ENCODE results near the gene BRINP3.

BRINP3 gene

GRCh38 chr1:190452272-190452848 is 25.3 kb downstream of the BRINP3 start:
- Histone ChIP-seq H3K4me3 (ENCODE audit: low read depth, low read length) (no peak overlapping the region), H3K27me3 (replicated peaks) (no peaks in the 10 kb centered on the region), H3K36me3 (replicated peaks) (no peaks in the 10 kb centered on the region), H3K27ac (no peak overlapping the region)
- DNase-seq = no peak
- in situ Hi-C loops (cut with HindIII; ENCODE audit: low pct_ligation_motif_present, low sequenced_read_pairs) = no loop called here
- no peak for TF ChIP-seq CTCF (IDR thresholded peaks at IDR 0.05; ENCODE audit: low read depth, low read length, missing control alignments)

- Histone ChIP-seq H3K36me3 (replicated peaks) (no peaks in the 10 kb centered on the region), H3K27me3 (replicated peaks) (no peaks in the 10 kb centered on the region), H3K27ac (no peak overlapping the region), H3K4me3 (ENCODE audit: low read depth, low read length) (no peak overlapping the region)
- in situ Hi-C loops (cut with HindIII; ENCODE audit: low pct_ligation_motif_present, low sequenced_read_pairs) = no loop called here
- no peak for DNase-seq
- no peak for TF ChIP-seq CTCF (IDR thresholded peaks at IDR 0.05; ENCODE audit: low read depth, low read length, missing control alignments)
Measured at GRCh38 chr1:190444464-190444863, 33.2 kb downstream of the BRINP3 start.

GRCh38 chr1:190439447-190439846 is 38.2 kb downstream of the BRINP3 start:
- in situ Hi-C loops (cut with HindIII; ENCODE audit: low pct_ligation_motif_present, low sequenced_read_pairs) = no loop called here
- TF ChIP-seq CTCF (IDR thresholded peaks at IDR 0.05; ENCODE audit: low read depth, low read length, missing control alignments) = no peak
- no peak for DNase-seq

DNA sequence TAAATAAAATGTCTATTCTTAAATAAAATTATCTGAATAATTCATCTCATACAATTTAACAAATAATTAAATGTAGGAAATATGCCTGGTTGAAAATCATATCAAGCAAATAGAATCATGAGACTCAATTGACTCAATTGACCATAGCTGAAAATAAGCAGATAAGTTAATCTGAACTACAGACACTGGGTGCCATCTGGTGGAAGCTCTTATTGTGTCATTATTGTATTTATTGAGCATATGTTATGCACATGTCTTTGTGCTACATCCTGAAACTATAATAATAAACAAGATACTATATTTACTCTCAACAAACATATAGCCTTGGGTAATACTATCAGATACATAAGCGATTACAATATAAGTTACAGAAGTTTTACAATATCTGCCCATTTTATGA is 41.0 kb downstream of the BRINP3 start:
- TF ChIP-seq CTCF (IDR thresholded peaks at IDR 0.05; ENCODE audit: low read depth, low read length, missing control alignments) = peak; percentile 28
- H3K27ac ChIP-seq = no peak overlapping the region
- no peaks in the 10 kb centered on the region for H3K36me3 ChIP-seq (replicated peaks)
- peak; percentile 3 for DNase-seq
- in situ Hi-C loops (cut with HindIII; ENCODE audit: low pct_ligation_motif_present, low sequenced_read_pairs) = no loop called here
- no peak overlapping the region for H3K4me3 ChIP-seq (ENCODE audit: low read depth, low read length)
- H3K27me3 ChIP-seq (replicated peaks) = no peaks in the 10 kb centered on the region

More at GRCh38 chr1:190439447-190439846, 38.2 kb downstream of the BRINP3 start:
- Histone ChIP-seq H3K27me3 (replicated peaks) (no peaks in the 10 kb centered on the region), H3K27ac (no peak overlapping the region), H3K4me3 (ENCODE audit: low read depth, low read length) (no peak overlapping the region), H3K36me3 (replicated peaks) (no peaks in the 10 kb centered on the region)

- Histone ChIP-seq H3K36me3 (replicated peaks) (no peaks in the 10 kb centered on the region), H3K27ac (no peak overlapping the region), H3K4me3 (ENCODE audit: low read depth, low read length) (no peak overlapping the region), H3K27me3 (replicated peaks) (no peaks in the 10 kb centered on the region)
- no peak for TF ChIP-seq CTCF (IDR thresholded peaks at IDR 0.05; ENCODE audit: low read depth, low read length, missing control alignments)
- no peak for DNase-seq
- in situ Hi-C loops (cut with HindIII; ENCODE audit: low pct_ligation_motif_present, low sequenced_read_pairs) = no loop called here
Measured at GRCh38 chr1:190429932-190430331, 47.7 kb downstream of the BRINP3 start.

GRCh38 chr1:190429141-190429540 is 48.5 kb downstream of the BRINP3 start:
- no peak overlapping the region for H3K4me3 ChIP-seq (ENCODE audit: low read depth, low read length)
- H3K36me3 ChIP-seq (replicated peaks) = no peaks in the 10 kb centered on the region
- no peaks in the 10 kb centered on the region for H3K27me3 ChIP-seq (replicated peaks)
- no peak for TF ChIP-seq CTCF (IDR thresholded peaks at IDR 0.05; ENCODE audit: low read depth, low read length, missing control alignments)
- in situ Hi-C loops (cut with HindIII; ENCODE audit: low pct_ligation_motif_present, low sequenced_read_pairs) = no loop called here
- no peak overlapping the region for H3K27ac ChIP-seq
- DNase-seq = no peak

Measured in brain microvascular endothelial cell (primary cell).